T-helper 9 cell (primary cell): ENCODE results near the gene ZMAT3.
"Not testable (repeated sequence)": the region's sequence is repeated elsewhere in the genome, so short reads cannot be mapped to it uniquely, and the experiment has no call there.

Experiments
- DNase-seq: peaks from one replicate; pipeline ENCODE4 v3.0.0-alpha.2; 2020
- total RNA-seq, 2 donors: gene quantifications; one replicate each; lab custom pipeline; 2026; lab: John Stamatoyannopoulos, UW

The ZMAT3 gene, protein sequence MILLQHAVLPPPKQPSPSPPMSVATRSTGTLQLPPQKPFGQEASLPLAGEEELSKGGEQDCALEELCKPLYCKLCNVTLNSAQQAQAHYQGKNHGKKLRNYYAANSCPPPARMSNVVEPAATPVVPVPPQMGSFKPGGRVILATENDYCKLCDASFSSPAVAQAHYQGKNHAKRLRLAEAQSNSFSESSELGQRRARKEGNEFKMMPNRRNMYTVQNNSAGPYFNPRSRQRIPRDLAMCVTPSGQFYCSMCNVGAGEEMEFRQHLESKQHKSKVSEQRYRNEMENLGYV
- total RNA-seq = 32.6 to 42.4 reads per million in 2 donors

DNA sequence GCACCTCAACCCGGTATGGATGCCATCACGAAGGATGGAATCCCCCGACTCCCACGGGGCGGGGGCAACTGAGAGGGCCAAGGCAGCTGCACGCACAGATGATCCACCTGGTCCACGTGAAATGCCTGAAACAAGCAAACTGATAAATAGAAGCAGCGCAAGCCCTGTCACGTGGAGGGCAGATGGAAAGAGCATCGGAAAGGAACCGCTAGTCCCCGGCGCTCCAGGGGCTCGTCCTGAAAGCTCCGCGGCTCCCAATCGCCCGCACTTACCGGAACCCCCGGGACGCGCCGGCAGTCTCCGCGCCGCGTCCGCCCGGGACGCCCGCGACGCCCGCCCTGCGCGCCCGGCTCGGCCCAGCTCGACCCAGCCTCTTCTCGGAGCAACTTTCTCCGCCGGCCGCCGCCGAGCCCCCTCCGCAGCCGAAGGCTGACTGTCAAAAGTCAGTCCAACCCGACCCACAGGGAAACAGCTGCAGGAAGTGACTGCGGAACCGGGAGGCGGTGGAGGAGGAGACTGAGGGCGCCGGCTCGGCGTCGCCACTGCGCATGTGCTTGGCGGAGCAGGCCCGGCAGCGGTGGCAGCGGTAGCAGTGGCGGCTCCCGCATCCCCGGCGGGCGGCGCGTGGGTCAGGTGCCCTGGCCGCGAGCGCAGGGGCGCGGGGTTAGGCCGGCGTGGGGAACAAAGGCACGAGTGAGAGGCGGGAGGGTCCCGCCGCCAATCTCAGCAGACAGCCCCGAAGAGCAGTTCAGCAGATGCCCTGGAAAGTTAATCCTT lies at the start of gene ZMAT3:
Gene ZMAT3, minus strand, starts transcription at position 487 of the 777 bp plus-strand sequence. CDS start 4,057 bp downstream, outside the sequence.
- peak; percentile 76 for DNase-seq

DNA sequence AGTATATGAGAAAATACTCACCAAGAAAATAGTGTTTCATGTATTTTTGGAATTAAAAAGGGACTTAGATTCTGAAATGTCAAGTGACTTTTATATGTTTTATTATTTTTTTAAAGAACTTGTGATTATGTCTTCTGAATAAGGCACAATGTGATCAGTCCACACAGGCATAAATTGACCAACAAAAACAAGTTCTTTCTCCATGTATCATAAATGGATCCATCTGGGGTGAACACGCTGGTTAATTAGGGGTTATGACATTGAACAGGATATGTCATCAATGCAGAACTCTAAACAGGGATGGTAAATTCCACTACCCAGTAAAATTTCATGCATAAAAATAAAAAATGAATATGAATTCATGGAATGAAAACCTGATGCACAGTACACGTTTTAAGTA lies 45.2 kb upstream of the ZMAT3 start:
- DNase-seq = no peak

DNA sequence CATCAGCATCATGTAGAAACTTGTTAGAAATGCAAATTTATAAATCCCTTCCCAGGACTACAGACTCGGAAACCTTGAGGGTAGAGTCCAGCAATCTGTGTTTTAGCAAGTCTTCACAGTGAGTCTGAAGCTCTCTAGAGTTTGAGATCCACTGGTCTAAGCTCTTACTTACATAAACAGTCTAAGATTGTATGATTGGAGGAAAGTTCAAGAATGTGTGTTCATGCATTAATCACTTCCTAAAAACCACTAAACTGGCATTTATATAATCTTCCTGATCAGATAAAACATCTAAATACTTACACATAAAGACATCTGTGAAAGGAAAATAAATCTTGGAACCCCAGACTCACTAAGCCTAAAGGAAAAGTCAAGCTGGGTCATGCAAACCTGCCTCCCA lies 43.8 kb upstream of the ZMAT3 start:
- not testable (repeated sequence) for DNase-seq

DNA sequence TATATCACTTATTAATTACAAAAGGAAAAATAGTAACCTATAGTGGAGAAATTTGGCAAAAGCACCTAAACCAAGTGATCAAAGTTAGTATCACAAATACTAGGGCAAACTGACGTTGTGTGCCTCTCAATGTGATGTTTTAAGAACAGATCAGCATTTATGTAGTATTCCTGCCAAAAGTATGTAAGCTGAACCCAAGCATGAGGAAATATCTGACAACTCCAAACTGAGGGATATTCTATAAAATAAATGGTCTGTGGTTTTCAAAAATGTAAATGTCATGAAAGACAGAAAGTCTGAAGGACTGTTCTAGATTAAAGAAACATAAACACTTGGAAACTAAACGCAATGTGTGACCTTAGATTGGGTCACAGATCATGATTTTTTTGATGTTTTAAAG lies 42.3 kb upstream of the ZMAT3 start:
- no peak for DNase-seq

DNA sequence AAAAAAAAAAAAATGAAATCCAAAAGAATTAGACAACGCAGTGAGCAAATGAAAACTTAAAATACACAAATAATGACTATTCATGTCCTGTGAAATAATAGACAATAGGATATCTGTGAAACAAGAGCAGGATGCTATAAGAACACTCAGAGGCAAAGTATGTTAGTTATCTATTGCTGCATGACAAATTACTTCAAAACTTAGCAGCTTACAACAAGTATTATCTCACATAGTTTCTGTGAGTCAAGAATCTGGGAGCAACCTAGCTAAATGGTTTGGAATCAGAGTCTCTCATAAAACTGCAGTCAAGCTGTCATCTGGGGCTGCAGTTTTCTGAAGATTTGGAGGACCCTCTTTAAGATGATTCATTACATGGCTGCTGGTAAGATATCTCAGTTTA lies 36.5 kb upstream of the ZMAT3 start:
- no peak for DNase-seq

DNA sequence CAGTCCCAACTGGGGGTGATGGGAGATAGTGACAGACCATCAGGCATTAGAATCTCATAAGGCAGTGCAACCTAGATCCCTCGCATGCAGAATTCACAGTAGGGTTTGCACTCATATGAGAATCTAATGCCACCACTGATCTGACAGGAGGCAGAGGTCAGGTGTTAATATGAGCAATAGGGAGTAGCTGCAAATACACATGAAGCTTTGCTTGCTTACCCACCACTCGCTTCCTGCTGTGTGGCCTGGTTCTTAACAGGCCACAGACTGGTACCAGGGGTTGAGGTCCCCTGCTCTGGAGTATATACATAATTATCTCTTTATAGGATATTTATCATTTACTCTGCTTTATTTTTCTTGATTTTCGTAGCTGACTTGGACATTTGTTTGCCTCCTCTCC lies 36.0 kb upstream of the ZMAT3 start:
- no peak for DNase-seq

DNA sequence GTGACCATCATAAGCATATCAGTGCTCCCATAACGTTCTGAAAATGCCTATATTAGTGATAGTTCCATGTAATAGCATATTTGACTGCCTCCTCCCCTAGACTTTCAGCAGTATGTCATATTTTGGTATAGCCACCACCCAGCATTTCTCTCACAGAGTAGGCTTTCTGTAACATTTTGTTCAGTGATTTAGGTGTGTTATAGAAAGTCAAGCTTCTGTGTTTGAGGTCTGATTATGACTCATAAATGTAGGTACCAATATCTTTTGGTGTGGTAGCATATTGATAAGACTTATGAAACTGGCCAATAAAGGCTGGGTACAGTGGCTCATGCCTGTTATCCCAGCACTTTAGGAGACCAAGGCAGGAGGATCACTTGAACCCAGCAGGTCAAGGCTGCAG lies 34.3 kb upstream of the ZMAT3 start:
- no peak for DNase-seq

DNA sequence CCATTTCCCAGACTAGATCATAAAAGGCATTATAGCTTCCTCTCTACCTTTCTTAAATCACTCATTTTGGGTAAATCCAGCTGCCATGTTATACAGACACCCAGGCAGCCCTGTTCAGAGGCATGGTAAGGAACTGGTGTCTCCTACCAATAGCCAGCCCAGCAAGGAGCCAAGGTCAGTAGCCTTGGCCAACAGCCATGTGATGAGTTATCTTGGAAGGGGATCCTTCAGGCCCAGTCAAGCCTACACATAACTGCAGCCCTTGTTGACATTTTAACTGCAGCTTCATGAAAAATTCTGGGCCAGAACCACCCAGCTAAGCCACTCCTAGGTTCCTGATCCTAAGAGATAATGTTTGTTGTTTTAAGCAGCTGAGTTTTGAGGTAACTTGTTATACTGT lies 29.0 kb upstream of the ZMAT3 start:
- no peak for DNase-seq

DNA sequence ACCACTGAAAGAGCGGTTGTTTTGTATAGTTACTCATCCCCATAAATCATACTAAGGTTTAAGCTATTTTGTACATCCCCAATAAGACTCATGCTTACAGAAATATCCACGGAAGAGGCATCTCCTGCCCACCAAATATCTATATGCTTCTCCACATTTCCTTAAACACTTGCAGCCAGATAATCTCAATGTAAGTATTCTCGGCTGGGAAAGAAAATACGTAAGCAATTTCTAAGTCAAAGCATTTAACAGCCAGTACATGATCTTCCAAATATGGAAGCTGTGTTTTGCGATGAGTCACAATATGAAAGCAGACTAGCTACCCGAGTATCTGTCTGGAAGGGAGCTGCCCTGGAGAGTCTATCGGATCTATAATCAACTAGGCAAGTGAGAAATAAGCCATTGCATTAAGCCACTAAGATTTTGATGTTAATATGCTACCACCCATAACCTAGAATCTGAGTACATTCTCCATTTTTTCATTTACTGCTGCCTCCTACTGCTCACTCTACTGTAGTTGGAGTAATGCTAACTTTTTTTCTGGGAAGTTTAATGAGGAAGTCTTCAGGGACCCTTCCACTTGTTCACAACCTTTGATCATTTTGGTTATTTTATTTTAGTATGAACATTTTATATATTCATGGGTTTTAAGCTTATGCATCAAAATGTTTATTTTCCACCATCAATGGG lies 26.9 kb upstream of the ZMAT3 start:
- DNase-seq = no peak

DNA sequence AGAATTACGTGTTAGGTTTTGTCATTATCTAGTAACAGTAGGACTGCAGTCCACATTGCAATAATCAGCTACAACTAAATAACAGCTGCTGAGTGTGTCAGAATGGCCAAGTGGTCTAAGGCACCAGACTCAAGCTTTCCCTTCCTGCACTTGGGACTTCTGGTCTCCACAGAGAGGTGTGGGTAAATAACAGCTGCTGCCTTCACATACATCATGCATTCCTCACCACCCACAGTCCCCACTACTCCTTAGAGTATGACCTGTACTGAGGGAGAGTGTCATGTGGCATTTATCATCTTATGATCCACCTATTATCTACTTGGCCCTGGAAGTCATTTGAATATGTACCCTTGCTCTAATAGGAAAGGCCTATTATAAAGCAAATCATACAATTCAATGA lies 22.2 kb upstream of the ZMAT3 start:
- DNase-seq = no peak

DNA sequence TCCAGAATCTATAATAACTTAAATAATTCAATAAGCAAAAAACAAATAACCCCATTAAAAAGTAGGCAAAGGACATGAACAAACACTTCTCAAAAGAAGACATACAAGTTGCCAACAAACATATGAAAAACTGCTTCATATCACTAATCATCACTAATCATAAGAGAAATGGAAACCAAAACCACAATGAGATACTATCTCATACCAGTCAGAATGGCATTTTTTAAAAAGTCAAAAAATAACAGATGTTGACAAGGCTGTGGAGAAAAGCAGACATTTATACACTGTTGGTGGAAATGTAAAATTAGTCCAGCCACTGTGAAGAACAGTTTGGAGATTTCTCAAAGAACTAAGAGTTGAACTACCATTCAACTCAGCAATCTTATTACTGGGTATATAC lies 19.5 kb upstream of the ZMAT3 start:
- no peak for DNase-seq

DNA sequence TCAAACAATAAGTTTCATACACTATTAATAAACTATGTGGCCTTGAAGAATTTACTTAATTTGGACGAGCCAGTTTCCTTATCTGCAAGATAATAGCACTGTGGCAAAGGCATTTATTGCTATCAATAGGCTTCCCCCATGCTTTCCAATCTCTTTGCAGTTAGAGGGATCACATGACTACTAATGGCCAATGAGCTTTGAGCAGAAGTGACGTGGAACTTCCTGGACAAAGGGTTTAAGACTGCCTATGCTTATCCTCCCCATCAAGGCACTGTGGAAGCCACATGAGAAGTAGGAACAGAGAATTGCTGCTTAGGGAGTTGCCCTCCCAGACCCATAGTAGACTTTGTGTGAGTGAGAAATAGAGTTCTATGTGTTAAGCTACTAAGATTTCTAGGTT lies 16.7 kb upstream of the ZMAT3 start:
- DNase-seq = no peak

DNA sequence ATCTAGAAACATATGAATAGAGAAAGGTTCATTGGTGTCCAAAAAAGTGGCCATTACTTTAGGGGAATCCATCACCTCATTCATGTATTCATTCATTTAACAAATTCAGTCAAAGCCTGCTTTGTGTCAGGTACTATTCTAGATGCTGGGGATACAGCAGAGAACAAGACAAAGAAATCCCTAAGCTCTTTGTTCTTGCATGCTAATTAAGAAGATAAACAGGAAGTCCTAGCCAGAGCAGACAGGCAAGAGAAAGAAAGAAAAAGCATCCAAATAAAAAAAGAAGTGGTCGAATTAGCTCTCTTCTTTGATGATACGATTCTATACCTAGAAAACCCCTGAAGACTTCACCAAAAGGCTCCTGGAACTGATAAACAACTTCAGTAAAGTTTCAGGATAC lies 12.4 kb upstream of the ZMAT3 start:
- DNase-seq = no peak

DNA sequence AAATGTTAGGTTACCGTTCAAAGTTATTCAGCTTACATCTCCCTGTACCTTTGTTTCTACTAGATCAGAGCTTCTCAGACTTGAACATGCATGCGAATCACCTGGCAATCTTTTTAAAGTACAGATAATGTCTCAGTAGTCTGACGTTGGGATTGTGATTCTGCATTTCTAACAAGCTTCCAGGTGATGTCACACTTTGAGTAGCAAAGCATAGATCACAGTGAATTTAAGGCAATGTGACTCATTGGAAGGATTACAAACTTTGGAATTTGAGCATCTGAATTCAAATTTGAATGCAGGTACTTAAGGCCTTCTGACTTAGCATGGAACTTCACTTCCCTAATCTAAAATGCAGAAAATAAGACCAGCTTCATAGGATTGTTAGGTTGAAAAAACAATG lies 10.8 kb upstream of the ZMAT3 start:
- DNase-seq = no peak

DNA sequence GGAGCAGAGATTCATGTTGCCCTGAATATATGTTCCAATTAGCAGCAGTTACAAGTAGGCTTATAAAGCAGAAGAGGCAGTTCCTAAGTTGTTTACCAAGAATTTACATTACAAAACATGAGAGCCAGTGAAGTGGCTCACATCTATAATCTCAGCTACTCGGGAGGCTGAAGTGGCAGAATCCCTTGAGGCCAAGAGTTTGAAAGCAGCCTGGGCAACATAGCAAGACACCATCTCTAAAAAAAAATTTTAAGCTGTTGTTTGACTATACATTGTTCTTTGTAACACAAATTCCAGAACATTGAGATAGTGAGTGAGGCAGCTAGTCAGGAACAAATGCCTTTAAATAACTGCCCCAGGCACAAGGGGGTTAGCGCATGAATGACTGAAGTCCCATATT lies 10.3 kb upstream of the ZMAT3 start:
- DNase-seq = no peak

DNA sequence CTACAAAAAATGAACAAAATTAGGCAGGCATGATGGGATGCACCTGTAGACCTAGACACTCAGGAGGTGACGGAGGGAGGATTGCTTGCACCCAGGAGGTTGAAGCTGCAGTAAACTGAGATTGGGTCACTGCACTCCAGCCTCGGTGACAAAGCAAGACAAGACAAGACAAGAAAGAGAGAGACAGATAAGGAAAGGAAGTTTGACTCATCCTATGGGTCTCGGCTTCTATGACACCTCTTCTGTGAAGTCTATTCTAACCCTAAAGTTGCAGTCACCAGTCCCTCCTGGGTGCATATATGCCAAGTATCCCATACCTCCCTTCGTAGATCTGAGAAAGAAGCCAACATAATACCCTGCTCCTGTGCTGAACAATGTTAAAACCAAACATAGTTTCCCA lies 7.9 kb upstream of the ZMAT3 start:
- DNase-seq = no peak

DNA sequence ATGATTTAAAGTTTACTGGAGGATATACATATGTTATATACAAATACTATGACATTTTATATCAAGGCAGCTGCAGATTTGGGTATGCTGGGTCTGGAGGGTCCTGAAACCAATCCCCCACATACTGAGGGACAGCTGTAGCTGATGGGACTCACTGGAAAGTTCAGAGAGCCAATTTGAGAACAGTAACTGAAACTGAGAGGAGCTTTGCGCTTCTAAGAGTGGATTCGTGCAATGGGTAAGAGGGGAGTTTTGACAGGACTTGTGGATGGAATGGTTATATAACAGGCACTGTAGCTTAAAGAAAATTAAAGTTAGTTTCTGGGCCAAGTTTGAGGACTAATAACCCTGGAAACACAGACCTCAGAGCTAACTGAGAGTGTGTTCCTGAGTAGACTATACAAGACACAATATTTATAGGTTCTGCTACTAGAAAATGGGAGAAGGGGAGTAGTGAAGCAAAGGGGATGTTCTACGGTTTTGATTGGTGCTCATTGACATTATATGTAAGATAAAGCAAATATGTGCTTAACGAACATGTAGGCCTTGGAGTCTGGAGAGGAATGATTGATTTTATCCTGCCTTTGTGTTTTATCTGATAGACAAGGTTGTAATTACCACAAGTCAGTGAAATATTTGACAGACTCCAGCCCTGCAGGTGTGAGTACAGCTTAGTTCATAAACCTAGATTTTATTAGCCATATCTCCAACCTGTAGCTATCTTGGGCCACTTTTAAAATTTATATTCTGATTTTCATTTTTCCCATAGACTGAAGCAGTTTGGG lies 4.8 kb upstream of the ZMAT3 start:
- DNase-seq = no peak

DNA sequence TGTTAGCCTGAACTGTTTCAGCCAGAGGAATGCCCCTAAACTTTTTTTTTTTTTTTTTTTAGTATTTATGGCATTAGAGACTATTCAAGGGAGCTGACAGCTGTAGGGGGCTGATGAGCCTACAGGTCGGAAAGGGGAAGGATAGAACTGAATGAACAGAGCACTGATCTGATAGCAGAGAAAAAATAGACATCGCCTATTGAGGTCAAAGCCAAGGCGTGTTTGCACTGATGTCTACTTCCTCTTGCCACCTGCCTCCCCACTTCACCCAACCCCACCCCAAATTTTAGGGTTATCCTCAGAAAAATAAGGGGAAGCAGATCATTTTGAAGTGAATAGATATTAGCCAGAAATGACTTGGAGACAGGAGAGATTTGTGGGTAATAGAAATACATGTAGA lies 3.0 kb upstream of the ZMAT3 start:
- DNase-seq = no peak

DNA sequence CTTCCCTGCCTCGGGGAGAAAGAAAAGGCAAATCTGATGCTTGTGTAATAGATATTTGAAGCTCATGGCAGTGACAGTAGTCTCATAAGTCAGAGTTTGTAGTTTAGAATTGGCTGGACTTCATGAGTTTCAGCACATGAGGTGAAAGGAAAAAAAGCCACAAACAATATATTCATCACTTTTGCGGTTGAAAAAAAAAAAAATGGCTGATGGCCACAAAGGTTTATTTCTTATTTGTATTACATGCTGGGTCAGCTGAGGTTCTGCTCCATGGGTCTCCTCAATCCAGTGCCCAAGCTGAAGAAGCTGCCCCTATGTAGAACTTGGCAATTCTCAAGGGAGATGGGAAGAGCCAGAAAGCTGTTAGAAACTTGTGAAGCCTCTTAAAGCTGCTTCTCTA lies 2.2 kb upstream of the ZMAT3 start:
- no peak for DNase-seq

DNA sequence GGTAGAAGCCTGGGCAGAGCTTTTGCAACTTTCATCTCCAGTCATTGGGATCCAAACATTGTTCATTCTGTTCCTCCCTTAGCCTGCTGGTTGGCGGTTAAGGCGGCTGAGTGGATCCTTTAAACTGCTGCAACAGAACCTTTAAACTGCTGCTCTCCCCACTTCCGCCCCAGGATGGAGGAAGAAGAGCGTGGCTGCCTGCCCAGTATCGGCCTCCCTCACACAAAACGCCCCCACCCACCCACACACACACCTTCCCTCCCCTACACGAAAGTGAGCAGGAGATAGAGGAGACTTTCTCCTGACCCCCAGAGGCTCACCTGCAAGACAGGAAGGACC lies 460 bp upstream of the ZMAT3 start:
- peak; percentile 23 for DNase-seq

DNA sequence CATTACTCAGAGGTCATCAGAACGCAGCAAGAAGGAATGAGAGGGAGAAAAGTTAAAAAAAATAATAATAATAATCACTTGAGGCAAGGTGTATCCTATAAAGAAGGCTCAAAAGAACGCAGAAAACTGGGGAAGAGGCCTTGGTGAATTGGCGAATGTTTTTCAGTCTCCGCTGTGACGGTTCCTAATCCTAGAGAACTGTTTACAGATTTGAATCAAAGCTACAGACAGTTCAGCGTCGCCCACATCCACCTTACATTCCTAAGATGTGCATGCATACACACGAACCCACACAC lies 634 bp downstream of the ZMAT3 start:
- no peak for DNase-seq

DNA sequence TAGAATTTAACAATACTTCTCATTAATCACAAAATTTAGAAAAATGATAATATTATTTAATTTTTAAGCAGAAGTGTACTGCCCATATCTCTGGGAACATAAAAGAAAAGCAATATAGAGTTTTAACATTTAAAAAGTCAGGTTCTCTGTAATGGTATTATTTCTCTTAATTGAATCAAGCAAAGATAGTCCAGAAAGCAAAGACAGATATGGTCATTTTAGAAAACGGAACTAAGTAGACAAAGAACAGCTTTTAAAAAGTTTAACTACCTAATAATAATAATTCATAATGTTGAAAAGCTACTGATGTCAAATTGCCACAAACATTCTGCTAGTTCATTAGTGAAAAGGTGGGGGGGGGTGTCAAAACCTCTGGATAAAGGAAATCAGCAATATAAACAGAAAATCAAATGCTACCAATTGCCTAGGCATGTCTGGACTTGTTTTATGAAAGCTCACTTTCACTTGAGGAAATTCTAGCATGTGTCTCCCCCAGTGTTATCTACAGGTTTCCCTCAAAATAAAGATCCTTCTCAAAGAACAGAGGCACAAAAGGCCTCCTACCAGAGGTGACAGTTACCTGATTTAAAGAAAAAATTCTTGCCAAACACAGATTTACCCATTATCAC lies 1.7 kb downstream of the ZMAT3 start:
- DNase-seq = no peak
